ENCODE data around the gene ELF1. TPM values are rescaled to one million over a fixed set of nuclear protein-coding genes. Genes with fewer than 3 reads are reported as not detected.
A peak's percentile ranks its signal among the peaks of the same experiment; 100 is the strongest.

ELF1 gene
- total and polyA plus RNA-seq, 2 donors from 2014 or later: 12.0 to 95.1 TPM

DNA sequence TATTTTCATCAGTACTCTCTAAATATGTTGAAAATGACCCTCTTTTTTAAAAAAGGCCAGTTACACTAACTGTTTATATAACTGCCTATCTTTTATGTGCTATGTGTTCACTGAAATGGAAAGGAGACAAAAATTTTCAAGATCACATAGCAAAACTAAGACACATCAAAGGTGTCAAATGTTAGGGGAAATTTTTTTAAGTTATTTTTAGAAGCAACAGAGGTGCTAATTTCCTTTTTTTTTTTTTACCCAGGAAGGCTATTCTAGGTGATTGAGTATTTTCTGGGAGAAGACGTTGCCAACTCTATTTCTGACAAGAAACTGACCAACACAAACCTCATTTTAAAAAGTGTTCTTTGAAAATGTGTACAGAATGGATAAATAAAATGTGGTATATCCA, 45.7 kb downstream of the ELF1 start:
- no peaks in the 10 kb centered on the region for H3K27me3 ChIP-seq (ENCODE audit: control insufficient read depth, insufficient read depth, low read length)
- DNase-seq (no peak), FAIRE-seq (no peak)
- intact Hi-C loops (cut with DNase I): no loop called here
- H3K36me3 ChIP-seq (ENCODE audit: control insufficient read depth in 2 of 3, insufficient read depth in 3 of 3, low read length in 3 of 3): no peaks in the 10 kb centered on the region
- peaks cover 2 to 62% (median 18%) of the 10 kb centered on the region in 3 donors for H3K4me1 ChIP-seq (ENCODE audit: control insufficient read depth in 2 of 3, insufficient read depth in 2 of 3, low read depth in 1 of 3, low read length in 3 of 3)
- no peak overlapping the region for H3K27ac ChIP-seq (ENCODE audit: low read depth in 2 of 2, low read length in 2 of 2)
- TF ChIP-seq, protein P1, sequence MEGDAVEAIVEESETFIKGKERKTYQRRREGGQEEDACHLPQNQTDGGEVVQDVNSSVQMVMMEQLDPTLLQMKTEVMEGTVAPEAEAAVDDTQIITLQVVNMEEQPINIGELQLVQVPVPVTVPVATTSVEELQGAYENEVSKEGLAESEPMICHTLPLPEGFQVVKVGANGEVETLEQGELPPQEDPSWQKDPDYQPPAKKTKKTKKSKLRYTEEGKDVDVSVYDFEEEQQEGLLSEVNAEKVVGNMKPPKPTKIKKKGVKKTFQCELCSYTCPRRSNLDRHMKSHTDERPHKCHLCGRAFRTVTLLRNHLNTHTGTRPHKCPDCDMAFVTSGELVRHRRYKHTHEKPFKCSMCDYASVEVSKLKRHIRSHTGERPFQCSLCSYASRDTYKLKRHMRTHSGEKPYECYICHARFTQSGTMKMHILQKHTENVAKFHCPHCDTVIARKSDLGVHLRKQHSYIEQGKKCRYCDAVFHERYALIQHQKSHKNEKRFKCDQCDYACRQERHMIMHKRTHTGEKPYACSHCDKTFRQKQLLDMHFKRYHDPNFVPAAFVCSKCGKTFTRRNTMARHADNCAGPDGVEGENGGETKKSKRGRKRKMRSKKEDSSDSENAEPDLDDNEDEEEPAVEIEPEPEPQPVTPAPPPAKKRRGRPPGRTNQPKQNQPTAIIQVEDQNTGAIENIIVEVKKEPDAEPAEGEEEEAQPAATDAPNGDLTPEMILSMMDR (IDR thresholded peaks at IDR 0.05; ENCODE audit: borderline replicate concordance, extremely low read depth, insufficient read depth): no peak
- H3K4me3 ChIP-seq (ENCODE audit: low read length in 3 of 3): no peak overlapping the region
- no peaks in the 10 kb centered on the region for H3K9me3 ChIP-seq (ENCODE audit: control insufficient read depth in 2 of 3, insufficient read depth in 1 of 3, low read length in 3 of 3)
- H3K9ac ChIP-seq (ENCODE audit: low read length in 3 of 3): no peak overlapping the region

DNA sequence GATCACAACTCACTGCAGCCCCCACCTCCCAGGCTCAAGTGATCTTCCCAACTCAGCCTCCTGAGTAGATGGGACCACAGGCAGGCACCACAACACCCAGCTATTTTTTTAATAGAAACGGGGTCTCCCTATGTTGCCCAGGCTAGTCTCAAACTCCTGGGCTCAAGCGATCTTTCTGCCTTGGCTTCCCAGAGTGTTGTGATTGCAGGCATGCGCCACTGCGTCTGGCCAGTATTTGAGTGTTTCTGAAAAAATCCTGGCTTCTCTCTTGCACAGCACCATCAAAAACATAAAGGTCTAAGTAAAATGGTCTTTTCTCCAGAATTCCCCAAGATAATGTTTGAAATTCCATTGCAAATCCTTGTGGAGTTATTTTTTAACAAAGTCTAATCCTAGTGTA, 47.8 kb downstream of the ELF1 start:
- TF ChIP-seq, protein P1 (IDR thresholded peaks at IDR 0.05; ENCODE audit: borderline replicate concordance, extremely low read depth, insufficient read depth): no peak
- no peak overlapping the region for H3K4me3 ChIP-seq (ENCODE audit: low read length in 3 of 3)
- no peak overlapping the region for H3K27ac ChIP-seq (ENCODE audit: low read depth in 2 of 2, low read length in 2 of 2)
- no peak overlapping the region for H3K9ac ChIP-seq (ENCODE audit: low read length in 3 of 3)
- intact Hi-C loops (cut with DNase I): no loop called here
- H3K27me3 ChIP-seq (ENCODE audit: control insufficient read depth, insufficient read depth, low read length): no peaks in the 10 kb centered on the region
- DNase-seq (no peak), FAIRE-seq (no peak)
- no peaks in the 10 kb centered on the region for H3K36me3 ChIP-seq (ENCODE audit: control insufficient read depth in 2 of 3, insufficient read depth in 3 of 3, low read length in 3 of 3)
- no peaks in the 10 kb centered on the region for H3K9me3 ChIP-seq (ENCODE audit: control insufficient read depth in 2 of 3, insufficient read depth in 1 of 3, low read length in 3 of 3)
- peaks cover 2 to 66% (median 18%) of the 10 kb centered on the region in 3 donors for H3K4me1 ChIP-seq (ENCODE audit: control insufficient read depth in 2 of 3, insufficient read depth in 2 of 3, low read depth in 1 of 3, low read length in 3 of 3)

DNA sequence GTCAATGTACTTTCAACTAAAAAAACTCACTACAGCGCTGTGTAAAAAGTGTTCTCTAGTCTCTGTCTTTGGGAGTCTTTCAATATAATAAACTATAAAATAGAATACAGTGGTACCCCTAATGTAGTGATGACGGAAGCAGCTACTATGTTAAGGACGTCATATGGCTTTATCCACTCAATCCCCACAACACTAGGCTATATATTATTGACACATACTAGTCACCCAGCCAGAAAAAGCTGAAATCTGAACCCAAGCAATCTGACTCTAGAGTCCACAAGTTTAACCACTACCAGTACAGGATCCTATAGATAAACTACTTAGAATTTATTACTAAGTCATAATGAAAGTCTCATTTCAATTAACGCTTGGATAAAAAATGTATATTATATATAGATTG, 48.3 kb downstream of the ELF1 start:
- Histone ChIP-seq H3K27ac (ENCODE audit: low read depth in 2 of 2, low read length in 2 of 2) (no peak overlapping the region), H3K4me3 (ENCODE audit: low read length in 3 of 3) (no peak overlapping the region), H3K9me3 (ENCODE audit: control insufficient read depth in 2 of 3, insufficient read depth in 1 of 3, low read length in 3 of 3) (no peaks in the 10 kb centered on the region), H3K36me3 (ENCODE audit: control insufficient read depth in 2 of 3, insufficient read depth in 3 of 3, low read length in 3 of 3) (no peaks in the 10 kb centered on the region), H3K4me1 (ENCODE audit: control insufficient read depth in 2 of 3, insufficient read depth in 2 of 3, low read depth in 1 of 3, low read length in 3 of 3) (peaks cover 2 to 63% (median 18%) of the 10 kb centered on the region in 3 donors), H3K9ac (ENCODE audit: low read length in 3 of 3) (no peak overlapping the region), H3K27me3 (ENCODE audit: control insufficient read depth, insufficient read depth, low read length) (no peaks in the 10 kb centered on the region)
- TF ChIP-seq, protein P1 (IDR thresholded peaks at IDR 0.05; ENCODE audit: borderline replicate concordance, extremely low read depth, insufficient read depth): no peak
- no peak for FAIRE-seq
- peak in 1 of 5 donors; percentile 38 for DNase-seq
- intact Hi-C loops (cut with DNase I): no loop called here
